HG03175 (cell line): ENCODE results near the gene DIRAS1.

Experiments
- ATAC-seq: cut with Tn5 transposase; IDR thresholded peaks from one replicate; pipeline ENCODE4 v1.9.1; 2021; ENCODE audit warnings: mild to moderate bottlenecking, moderate library complexity; ENCODE audit not compliant: unreplicated experiment

DIRAS1 gene

GRCh38 chr19:2720777-2721569 is at the start of gene DIRAS1:
Gene DIRAS1, minus strand, starts transcription at chr19:2721372. Its CDS starts 3,566 bp downstream, at chr19:2717806.
- no peak for ATAC-seq

GRCh38 chr19:2770055-2771013 is 49.2 kb upstream of the DIRAS1 start:
- ATAC-seq: no peak

- ATAC-seq: no peak
Measured at GRCh38 chr19:2769218-2769617, 48.0 kb upstream of the DIRAS1 start.

- ATAC-seq: no peak
Measured at GRCh38 chr19:2768365-2769132, 47.4 kb upstream of the DIRAS1 start.

- no peak for ATAC-seq
Measured at GRCh38 chr19:2767688-2768087, 46.5 kb upstream of the DIRAS1 start.

GRCh38 chr19:2766594-2767372 is 45.6 kb upstream of the DIRAS1 start:
- ATAC-seq: no peak

- ATAC-seq: no peak
Measured at GRCh38 chr19:2765376-2765775, 44.2 kb upstream of the DIRAS1 start.

GRCh38 chr19:2764945-2765344 is 43.8 kb upstream of the DIRAS1 start:
- ATAC-seq: no peak

GRCh38 chr19:2763687-2764086 is 42.5 kb upstream of the DIRAS1 start:
- ATAC-seq: no peak

- ATAC-seq: no peak
Measured at GRCh38 chr19:2762783-2763496, 41.8 kb upstream of the DIRAS1 start.

GRCh38 chr19:2761876-2762782 is 41.0 kb upstream of the DIRAS1 start:
- no peak for ATAC-seq

GRCh38 chr19:2761309-2761677 is 40.1 kb upstream of the DIRAS1 start:
- no peak for ATAC-seq

GRCh38 chr19:2759965-2760364 is 38.8 kb upstream of the DIRAS1 start:
- ATAC-seq: no peak

- ATAC-seq: no peak
Measured at GRCh38 chr19:2759362-2759761, 38.2 kb upstream of the DIRAS1 start.

GRCh38 chr19:2758601-2759313 is 37.6 kb upstream of the DIRAS1 start:
- ATAC-seq: no peak

GRCh38 chr19:2756921-2757881 is 36.0 kb upstream of the DIRAS1 start:
- ATAC-seq: no peak

GRCh38 chr19:2756477-2756876 is 35.3 kb upstream of the DIRAS1 start:
- ATAC-seq: no peak
